GM12874 (cell line): Measurements from ENCODE around the gene KIF3B.

Source experiments
- CTCF ChIP-seq: IDR thresholded peaks from 2 replicates; pipeline ENCODE4 v1.5.1; 2011; ENCODE audit warnings: low read depth, mild to moderate bottlenecking, control low read depth, low read length, moderate library complexity; ENCODE audit not compliant: insufficient read depth

KIF3B gene

DNA sequence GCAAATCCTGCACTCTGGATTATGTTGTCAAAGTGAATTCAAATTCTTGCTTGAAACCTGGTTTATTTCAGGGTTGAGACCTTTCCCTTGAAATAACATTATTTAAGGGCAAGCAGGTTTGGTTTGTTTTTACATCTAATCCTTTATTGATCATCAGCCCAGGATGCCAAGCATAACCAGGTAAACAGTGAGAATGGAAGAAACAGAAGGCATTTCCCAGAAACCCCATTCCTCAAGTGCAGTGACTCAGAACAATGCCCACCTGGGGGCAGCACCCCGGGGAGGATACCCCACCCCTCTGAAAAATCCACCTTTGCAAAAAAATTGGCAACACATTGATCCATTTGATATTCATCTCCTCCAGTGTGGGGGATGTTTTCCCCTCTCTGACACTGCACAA lies 37.2 kb upstream of the KIF3B start:
- 0 out of 2 replicates have a peak, but pooled peaks have one; percentile 3 for TF ChIP-seq CTCF

DNA sequence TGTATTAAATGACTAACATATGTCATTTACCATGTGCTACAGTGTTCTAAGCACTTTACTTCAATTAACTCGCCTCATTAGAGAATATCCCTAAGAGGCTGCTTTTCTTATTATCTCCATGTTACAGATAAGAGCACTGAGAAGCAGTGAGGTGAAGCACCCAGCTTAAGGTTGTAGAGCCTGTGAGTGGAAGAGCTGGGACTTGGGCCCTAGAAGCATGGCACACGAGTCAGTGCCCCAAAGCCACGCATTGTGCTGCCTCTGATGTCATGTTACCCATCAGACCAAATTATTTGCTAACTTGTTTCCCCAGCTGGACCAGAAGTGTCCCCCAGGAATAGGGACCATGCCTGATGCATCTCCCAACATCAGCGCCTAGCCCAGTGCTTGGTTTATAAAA lies 35.6 kb upstream of the KIF3B start:
- TF ChIP-seq CTCF = no peak

GRCh38 chr20:32244150-32244823 lies 33.2 kb upstream of the KIF3B start:
- no peak for TF ChIP-seq CTCF

GRCh38 chr20:32244959-32245358 lies 32.5 kb upstream of the KIF3B start:
- no peak for TF ChIP-seq CTCF

DNA sequence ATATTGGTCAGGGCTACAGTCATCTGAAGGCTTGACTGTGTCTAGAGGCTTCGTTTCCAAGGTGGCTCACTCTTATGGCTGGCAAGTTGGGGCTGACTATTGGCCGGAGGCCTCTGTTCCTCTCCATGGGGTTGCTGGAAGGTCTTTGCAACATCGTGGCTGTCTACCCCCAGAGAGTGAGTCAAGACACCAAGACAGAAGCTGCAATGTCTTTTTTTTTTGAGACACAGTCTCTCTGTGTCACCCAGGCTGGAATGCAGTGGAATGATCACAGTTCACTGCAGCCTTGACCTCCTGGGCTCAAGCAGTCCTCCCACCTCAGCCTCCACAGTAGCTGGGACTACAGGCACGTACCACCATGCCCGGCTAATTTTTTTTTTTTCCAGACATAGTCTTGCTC lies 29.4 kb upstream of the KIF3B start:
- no peak for TF ChIP-seq CTCF

GRCh38 chr20:32249030-32249738 lies 28.3 kb upstream of the KIF3B start:
- TF ChIP-seq CTCF = no peak

DNA sequence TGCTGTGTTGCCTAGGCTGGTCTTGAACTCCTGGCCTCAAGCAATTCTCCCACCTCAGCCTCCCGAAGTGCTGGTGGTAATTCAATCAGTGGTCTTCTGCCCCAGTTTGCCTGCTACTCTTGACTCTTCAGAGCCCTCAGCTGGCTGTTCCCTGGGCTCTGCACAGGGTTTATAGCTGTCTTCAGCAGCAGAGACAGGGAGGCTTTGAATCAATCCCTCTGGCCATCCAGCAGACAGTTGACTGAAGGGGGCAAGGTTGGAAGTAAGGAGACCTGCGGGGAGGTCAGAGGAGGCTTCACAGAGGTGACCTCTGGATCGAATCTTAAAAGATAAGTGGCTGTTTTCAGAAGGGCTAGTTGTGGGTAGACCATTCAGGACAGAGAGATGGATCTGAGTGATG lies 26.0 kb upstream of the KIF3B start:
- no peak for TF ChIP-seq CTCF
